ENCODE data around the gene SLC16A10.

The SLC16A10 gene

GRCh38 chr6:111147440-111147839 lies 60.1 kb downstream of the SLC16A10 start:
- DNase-seq (ENCODE audit: low read depth) = no peak
- no peak overlapping the region for H3K4me3 ChIP-seq (ENCODE audit: low read length)
- TF ChIP-seq CTCF (IDR thresholded peaks at IDR 0.05; ENCODE audit: insufficient read depth, low read depth, low read length, missing control alignments) = no peak

- no peak for DNase-seq (ENCODE audit: low read depth)
- no peak for TF ChIP-seq CTCF (IDR thresholded peaks at IDR 0.05; ENCODE audit: insufficient read depth, low read depth, low read length, missing control alignments)
- H3K4me3 ChIP-seq (ENCODE audit: low read length) = no peak overlapping the region
Observed at GRCh38 chr6:111148110-111148509, 60.8 kb downstream of the SLC16A10 start.

DNA sequence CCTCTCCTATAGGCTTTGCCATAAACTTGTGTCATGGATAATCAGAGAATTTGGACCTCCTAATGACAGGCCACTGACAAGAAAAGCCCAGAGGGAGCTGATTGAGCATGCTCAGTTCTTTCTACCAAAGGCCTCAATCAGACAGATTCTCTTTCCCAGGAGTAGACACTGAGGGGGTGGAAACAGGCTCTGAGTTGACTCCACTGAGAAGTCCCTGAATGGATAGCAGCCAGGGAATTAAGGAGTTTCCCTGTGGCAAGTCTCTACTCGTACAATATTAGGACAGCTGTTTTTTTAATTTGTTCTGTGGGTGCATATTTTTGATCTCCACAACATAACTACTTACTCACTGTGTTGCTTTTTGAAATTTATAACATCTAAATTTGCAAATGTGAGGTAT lies 63.3 kb downstream of the SLC16A10 start:
- H3K4me3 ChIP-seq (ENCODE audit: low read length) = no peak overlapping the region
- TF ChIP-seq CTCF (IDR thresholded peaks at IDR 0.05; ENCODE audit: insufficient read depth, low read depth, low read length, missing control alignments) = no peak
- peak; percentile 91 for DNase-seq (ENCODE audit: low read depth)

DNA sequence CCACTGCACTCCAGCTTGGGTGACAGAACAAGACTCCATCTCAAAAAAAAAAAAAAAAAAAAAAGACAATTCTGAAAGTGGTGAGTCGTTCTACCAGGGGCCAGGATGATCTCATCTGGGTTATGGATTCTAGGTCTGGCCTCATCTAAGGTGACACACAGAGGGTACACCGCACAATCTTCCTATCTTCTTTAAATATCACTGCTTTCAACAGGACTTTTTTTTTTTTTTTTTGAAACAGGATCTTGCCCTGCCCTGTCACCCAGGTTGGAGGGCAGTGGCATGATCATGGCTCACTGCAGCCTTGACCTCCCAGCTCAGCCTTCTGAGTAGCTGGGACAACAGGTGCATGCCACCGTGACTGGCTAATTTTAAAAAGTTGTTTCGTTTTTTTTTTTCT lies 67.7 kb downstream of the SLC16A10 start:
- no peak overlapping the region for H3K4me3 ChIP-seq (ENCODE audit: low read length)
- peak; percentile 9 for DNase-seq (ENCODE audit: low read depth)
- no peak for TF ChIP-seq CTCF (IDR thresholded peaks at IDR 0.05; ENCODE audit: insufficient read depth, low read depth, low read length, missing control alignments)

- no peak for TF ChIP-seq CTCF (IDR thresholded peaks at IDR 0.05; ENCODE audit: insufficient read depth, low read depth, low read length, missing control alignments)
- no peak for DNase-seq (ENCODE audit: low read depth)
- H3K4me3 ChIP-seq (ENCODE audit: low read length) = no peak overlapping the region
Observed at GRCh38 chr6:111157412-111157811, 70.1 kb downstream of the SLC16A10 start.

DNA sequence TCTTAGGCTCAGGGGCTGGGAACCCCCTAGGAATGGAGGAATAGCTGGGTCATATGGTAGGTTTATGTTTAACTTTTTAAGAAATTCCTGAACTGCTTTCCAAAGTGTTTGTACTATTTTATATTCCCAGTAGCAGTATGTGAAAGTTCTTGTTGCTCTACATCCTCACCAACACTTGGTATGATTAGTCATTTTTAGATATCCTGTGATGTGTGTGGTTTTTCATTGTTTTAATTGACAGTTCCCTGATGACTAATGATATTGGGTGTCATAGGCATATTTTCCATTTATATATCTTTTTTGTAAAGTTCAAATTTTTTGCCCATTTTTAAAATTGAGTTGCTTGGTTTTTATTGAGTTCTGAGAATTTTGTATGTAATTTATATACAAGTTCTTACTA lies 72.3 kb downstream of the SLC16A10 start:
- no peak overlapping the region for H3K4me3 ChIP-seq (ENCODE audit: low read length)
- peak; percentile 9 for DNase-seq (ENCODE audit: low read depth)
- TF ChIP-seq CTCF (IDR thresholded peaks at IDR 0.05; ENCODE audit: insufficient read depth, low read depth, low read length, missing control alignments) = no peak

DNA sequence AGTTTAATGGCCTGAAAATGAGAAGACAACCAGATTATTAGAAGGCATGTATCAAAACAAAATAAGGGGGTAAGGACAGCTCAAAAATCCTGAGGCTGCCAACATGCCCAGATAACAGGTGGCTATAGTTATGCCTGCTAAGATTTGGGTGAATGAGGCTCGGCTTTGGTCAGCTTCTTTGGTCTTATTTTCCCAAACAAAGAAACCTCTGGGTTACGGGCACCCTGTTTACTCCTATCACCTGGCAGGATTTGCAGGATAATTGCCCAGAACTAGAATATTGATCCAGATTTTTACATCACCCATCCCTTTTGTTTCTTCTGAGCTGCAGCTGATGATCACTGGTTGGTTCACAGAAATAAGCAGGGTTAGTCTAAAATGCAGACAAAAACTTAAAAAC lies 74.3 kb downstream of the SLC16A10 start:
- TF ChIP-seq CTCF (IDR thresholded peaks at IDR 0.05; ENCODE audit: insufficient read depth, low read depth, low read length, missing control alignments) = no peak
- no peak overlapping the region for H3K4me3 ChIP-seq (ENCODE audit: low read length)
- DNase-seq (ENCODE audit: low read depth) = no peak
